Brain pericyte (primary cell): ENCODE measurements around the gene FKBP10.
A peak's percentile ranks its signal among the peaks of the same experiment; 100 is the strongest.
"Not testable (repeated sequence)": the region's sequence is repeated elsewhere in the genome, so short reads cannot be mapped to it uniquely, and the experiment has no call there.

Experiments
- DNase-seq: peaks from one replicate; pipeline ENCODE4 v3.0.0-alpha.2; 2012; ENCODE audit warnings: low read depth, low spot score

The FKBP10 gene

GRCh38 chr17:41812381-41813151 is at the start of gene FKBP10:
Gene FKBP10 (plus strand): TSS chr17:41813004. CDS start chr17:41813035, 31 bp downstream.
- DNase-seq, result peak; percentile 77

GRCh38 chr17:41763327-41763726 is 49.5 kb upstream of the FKBP10 start:
- DNase-seq, result no peak

GRCh38 chr17:41766135-41766534 is 46.7 kb upstream of the FKBP10 start:
- no peak for DNase-seq

- no peak for DNase-seq
Observed at GRCh38 chr17:41767324-41768042, 45.3 kb upstream of the FKBP10 start.

- DNase-seq, result no peak
Observed at GRCh38 chr17:41768682-41769288, 44.0 kb upstream of the FKBP10 start.

- no peak for DNase-seq
Observed at GRCh38 chr17:41769346-41769862, 43.4 kb upstream of the FKBP10 start.

- no peak for DNase-seq
Observed at GRCh38 chr17:41769985-41770384, 42.8 kb upstream of the FKBP10 start.

- DNase-seq, result no peak
Observed at GRCh38 chr17:41771389-41772206, 41.2 kb upstream of the FKBP10 start.

GRCh38 chr17:41772218-41772585 is 40.6 kb upstream of the FKBP10 start:
- DNase-seq, result no peak

GRCh38 chr17:41772586-41773189 is 40.1 kb upstream of the FKBP10 start:
- no peak for DNase-seq

- DNase-seq, result no peak
Observed at GRCh38 chr17:41773190-41773588, 39.6 kb upstream of the FKBP10 start.

GRCh38 chr17:41773731-41774193 is 39.0 kb upstream of the FKBP10 start:
- DNase-seq, result peak; percentile 92

- no peak for DNase-seq
Observed at GRCh38 chr17:41775394-41776226, 37.2 kb upstream of the FKBP10 start.

GRCh38 chr17:41776262-41776900 is 36.4 kb upstream of the FKBP10 start:
- not testable (repeated sequence) for DNase-seq

- no peak for DNase-seq
Observed at GRCh38 chr17:41777157-41777573, 35.6 kb upstream of the FKBP10 start.

- peak; percentile 99 for DNase-seq
Observed at GRCh38 chr17:41777574-41778188, 35.1 kb upstream of the FKBP10 start.

GRCh38 chr17:41779954-41780353 is 32.9 kb upstream of the FKBP10 start:
- no peak for DNase-seq

GRCh38 chr17:41781404-41782110 is 31.2 kb upstream of the FKBP10 start:
- no peak for DNase-seq
